Uterus (tissue), 2 donors: ENCODE data around the gene ABCC3.

Experiments
- POLR2A ChIP-seq, 2 donors: fragments of 450-650 bp; IDR thresholded peaks; one replicate each; pipeline ENCODE4 v1.6.1; 2016; ENCODE audit warnings: antibody characterized with exemption in 2 of 2, mild to moderate bottlenecking in 1 of 2, moderate library complexity in 1 of 2
- TF ChIP-seq, protein P1 (sequence below), 4 experiments: fragments of 200-600 bp in 2 of 4; fragments of 450-650 bp in 2 of 4; sonication (generic) in 2 of 4; IDR thresholded peaks; one replicate each; pipeline ENCODE4 v1.5.1; 2016 to 2019; ENCODE audit warnings: antibody characterized with exemption in 4 of 4, mild to moderate bottlenecking in 2 of 4, moderate library complexity in 1 of 4

GRCh38 chr17:50585891-50586290, 48.8 kb upstream of the ABCC3 start:
- no peak for TF ChIP-seq POLR2A (IDR thresholded peaks at IDR 0.05)
- TF ChIP-seq, protein P1, sequence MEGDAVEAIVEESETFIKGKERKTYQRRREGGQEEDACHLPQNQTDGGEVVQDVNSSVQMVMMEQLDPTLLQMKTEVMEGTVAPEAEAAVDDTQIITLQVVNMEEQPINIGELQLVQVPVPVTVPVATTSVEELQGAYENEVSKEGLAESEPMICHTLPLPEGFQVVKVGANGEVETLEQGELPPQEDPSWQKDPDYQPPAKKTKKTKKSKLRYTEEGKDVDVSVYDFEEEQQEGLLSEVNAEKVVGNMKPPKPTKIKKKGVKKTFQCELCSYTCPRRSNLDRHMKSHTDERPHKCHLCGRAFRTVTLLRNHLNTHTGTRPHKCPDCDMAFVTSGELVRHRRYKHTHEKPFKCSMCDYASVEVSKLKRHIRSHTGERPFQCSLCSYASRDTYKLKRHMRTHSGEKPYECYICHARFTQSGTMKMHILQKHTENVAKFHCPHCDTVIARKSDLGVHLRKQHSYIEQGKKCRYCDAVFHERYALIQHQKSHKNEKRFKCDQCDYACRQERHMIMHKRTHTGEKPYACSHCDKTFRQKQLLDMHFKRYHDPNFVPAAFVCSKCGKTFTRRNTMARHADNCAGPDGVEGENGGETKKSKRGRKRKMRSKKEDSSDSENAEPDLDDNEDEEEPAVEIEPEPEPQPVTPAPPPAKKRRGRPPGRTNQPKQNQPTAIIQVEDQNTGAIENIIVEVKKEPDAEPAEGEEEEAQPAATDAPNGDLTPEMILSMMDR (IDR thresholded peaks at IDR 0.05) = no peak
